Uterus (tissue), 4 donors: ENCODE results near the gene ATXN2. TPM values are rescaled to one million over a fixed set of nuclear protein-coding genes. Genes with fewer than 3 reads are reported as not detected.

Experiments used
- DNase-seq, 2 donors: peaks; one replicate each; pipeline ENCODE4 v3.0.0-alpha.2; 2019 to 2020
- H3K27ac ChIP-seq, 2 donors: fragments of 200-600 bp; sonication (generic); 1 replicate in 1 of 2; 2 replicates in 1 of 2; pipeline ENCODE4 v1.5.1; 2016 to 2018
- H3K27me3 ChIP-seq, 2 donors: fragments of 200-600 bp; sonication (generic); one replicate each; pipeline ENCODE4 v1.5.1; 2018 to 2019; ENCODE audit warnings: control low read depth in 1 of 2
- H3K36me3 ChIP-seq, 2 donors: fragments of 200-600 bp; sonication (generic); one replicate each; pipeline ENCODE4 v1.5.1; 2019; ENCODE audit warnings: control low read depth in 1 of 2
- H3K4me1 ChIP-seq, 2 donors: fragments of 200-600 bp; sonication (generic); one replicate each; pipeline ENCODE4 v1.5.1; 2018 to 2019; ENCODE audit warnings: control low read depth in 1 of 2
- H3K4me3 ChIP-seq, 2 donors: fragments of 200-600 bp; sonication (generic); 1 replicate in 1 of 2; 2 replicates in 1 of 2; pipeline ENCODE4 v1.5.1; 2018 to 2019; ENCODE audit warnings: mild to moderate bottlenecking in 1 of 2
- H3K9me3 ChIP-seq, 2 donors: fragments of 200-600 bp; sonication (generic); one replicate each; pipeline ENCODE4 v1.5.1; 2019; ENCODE audit warnings: control low read depth in 1 of 2
- POLR2A ChIP-seq, 2 donors: fragments of 450-650 bp; IDR thresholded peaks; one replicate each; pipeline ENCODE4 v1.6.1; 2016; ENCODE audit warnings: antibody characterized with exemption in 2 of 2, mild to moderate bottlenecking in 1 of 2, moderate library complexity in 1 of 2
- intact Hi-C: fragments of 100-400 bp; cut with DNase I; formaldehyde crosslinking; loops from one replicate; pipeline ENCODE4 v1.15.1; 2023; ENCODE audit warnings: low total_unique reads
- total RNA-seq, 4 donors: library from RNA; depleted of rRNA in 3 of 4; stranded (reverse); fragments of >200 nt in 3 of 4; gene quantifications; one replicate each; pipeline versions ENCODE4 v1.1.0 to v1.2.4, GENCODE V29; 2014 to 2023
- TF ChIP-seq, protein P1 (sequence below), 4 experiments: fragments of 200-600 bp in 2 of 4; fragments of 450-650 bp in 2 of 4; sonication (generic) in 2 of 4; IDR thresholded peaks; one replicate each; pipeline ENCODE4 v1.5.1; 2016 to 2019; ENCODE audit warnings: antibody characterized with exemption in 4 of 4, mild to moderate bottlenecking in 2 of 4, moderate library complexity in 1 of 4
- donor health status: DM: yes; HTN: yes; CAD: no.

Gene ATXN2
- total RNA-seq, 4 donors from 2014 or later, result 37.1 to 112 (median 66.0) TPM

DNA sequence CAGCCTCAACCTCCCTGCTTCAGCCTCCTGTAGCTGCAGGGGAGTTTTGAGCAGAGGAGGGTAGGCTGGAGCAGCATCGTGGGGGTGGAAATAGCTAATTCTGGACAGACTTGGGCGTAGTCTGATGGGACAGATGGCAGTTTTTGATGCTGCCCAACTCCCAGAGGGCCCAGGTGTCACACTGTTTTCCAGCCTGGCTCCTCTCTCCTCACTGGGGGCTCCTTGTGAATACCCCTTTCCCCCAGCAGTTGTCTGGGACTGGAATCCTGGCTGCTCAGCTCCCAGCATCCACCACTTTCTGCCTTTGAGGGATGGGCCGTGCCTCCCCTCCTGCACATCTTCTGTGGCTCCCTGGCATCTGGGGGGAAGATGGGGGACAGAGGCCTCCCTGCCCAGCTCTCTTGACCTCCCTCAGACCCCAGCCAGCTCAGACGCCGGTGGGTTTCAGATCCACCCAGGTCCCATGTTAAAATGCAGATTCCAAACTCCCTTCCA is 159.4 kb downstream of the ATXN2 start:
- DNase-seq, result no peak

DNA sequence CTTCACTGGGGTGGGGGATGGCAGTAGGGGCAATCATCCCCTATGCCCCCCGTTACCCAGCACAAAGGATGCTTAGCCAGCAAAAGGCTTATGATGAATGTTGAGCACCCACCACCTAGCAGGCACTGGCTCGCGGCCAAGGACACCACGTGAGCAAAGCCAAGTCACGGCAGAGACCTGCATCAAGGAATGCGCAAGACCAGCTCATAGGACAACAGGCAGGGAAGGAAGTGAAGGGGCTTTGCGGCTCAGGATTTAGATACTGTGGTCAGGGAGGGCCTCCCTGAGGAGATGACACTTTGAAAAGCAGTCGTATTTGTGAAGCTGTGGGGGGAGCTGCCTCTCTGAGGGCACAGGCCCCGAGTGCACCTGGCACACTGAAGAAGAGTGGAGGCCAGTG is 160.6 kb downstream of the ATXN2 start:
- intact Hi-C loops, result no loop called here
- peaks cover 0 to 17% of the 10 kb centered on the region in 2 donors for H3K4me1 ChIP-seq

More for the DNA sequence above, 159.4 kb downstream of the ATXN2 start:
- Histone ChIP-seq H3K36me3 (no peaks in the 10 kb centered on the region), H3K27ac (peak overlapping the region; percentile 18 to 48), H3K9me3 (no peaks in the 10 kb centered on the region), H3K4me1 (peaks cover 0 to 10% of the 10 kb centered on the region in 2 donors), H3K4me3 (no peak overlapping the region), H3K27me3 (no peaks in the 10 kb centered on the region)
- intact Hi-C loops, result no loop called here
- no peak for TF ChIP-seq POLR2A (IDR thresholded peaks at IDR 0.05)
- TF ChIP-seq, protein P1, sequence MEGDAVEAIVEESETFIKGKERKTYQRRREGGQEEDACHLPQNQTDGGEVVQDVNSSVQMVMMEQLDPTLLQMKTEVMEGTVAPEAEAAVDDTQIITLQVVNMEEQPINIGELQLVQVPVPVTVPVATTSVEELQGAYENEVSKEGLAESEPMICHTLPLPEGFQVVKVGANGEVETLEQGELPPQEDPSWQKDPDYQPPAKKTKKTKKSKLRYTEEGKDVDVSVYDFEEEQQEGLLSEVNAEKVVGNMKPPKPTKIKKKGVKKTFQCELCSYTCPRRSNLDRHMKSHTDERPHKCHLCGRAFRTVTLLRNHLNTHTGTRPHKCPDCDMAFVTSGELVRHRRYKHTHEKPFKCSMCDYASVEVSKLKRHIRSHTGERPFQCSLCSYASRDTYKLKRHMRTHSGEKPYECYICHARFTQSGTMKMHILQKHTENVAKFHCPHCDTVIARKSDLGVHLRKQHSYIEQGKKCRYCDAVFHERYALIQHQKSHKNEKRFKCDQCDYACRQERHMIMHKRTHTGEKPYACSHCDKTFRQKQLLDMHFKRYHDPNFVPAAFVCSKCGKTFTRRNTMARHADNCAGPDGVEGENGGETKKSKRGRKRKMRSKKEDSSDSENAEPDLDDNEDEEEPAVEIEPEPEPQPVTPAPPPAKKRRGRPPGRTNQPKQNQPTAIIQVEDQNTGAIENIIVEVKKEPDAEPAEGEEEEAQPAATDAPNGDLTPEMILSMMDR (IDR thresholded peaks at IDR 0.05), result no peak

GRCh38 chr12:111437816-111438454 is 161.2 kb downstream of the ATXN2 start:
- peaks cover 0 to 17% of the 10 kb centered on the region in 2 donors for H3K4me1 ChIP-seq
- H3K27ac ChIP-seq, result peak overlapping the region; percentile 10 to 31
- no peaks in the 10 kb centered on the region for H3K27me3 ChIP-seq
- H3K36me3 ChIP-seq, result no peaks in the 10 kb centered on the region
- TF ChIP-seq POLR2A (IDR thresholded peaks at IDR 0.05), result no peak
- TF ChIP-seq, protein P1 (IDR thresholded peaks at IDR 0.05), result no peak
- no peak overlapping the region for H3K4me3 ChIP-seq
- no peaks in the 10 kb centered on the region for H3K9me3 ChIP-seq
- intact Hi-C loops, result no loop called here
- no peak for DNase-seq

More for the DNA sequence above, 160.6 kb downstream of the ATXN2 start:
- TF ChIP-seq POLR2A (IDR thresholded peaks at IDR 0.05), result no peak
- TF ChIP-seq, protein P1 (IDR thresholded peaks at IDR 0.05), result no peak
- Histone ChIP-seq H3K4me3 (no peak overlapping the region), H3K27ac (peak overlapping the region in 1 of 2 donors; percentile 10), H3K36me3 (no peaks in the 10 kb centered on the region), H3K27me3 (no peaks in the 10 kb centered on the region), H3K9me3 (no peaks in the 10 kb centered on the region)
- DNase-seq, result no peak

GRCh38 chr12:111436811-111437210 is 162.3 kb downstream of the ATXN2 start:
- Histone ChIP-seq H3K36me3 (no peaks in the 10 kb centered on the region), H3K4me3 (no peak overlapping the region), H3K27ac (peak overlapping the region in 1 of 2 donors; percentile 31), H3K27me3 (no peaks in the 10 kb centered on the region), H3K4me1 (peaks cover 3 to 23% of the 10 kb centered on the region in 2 donors), H3K9me3 (no peaks in the 10 kb centered on the region)
- TF ChIP-seq POLR2A (IDR thresholded peaks at IDR 0.05), result no peak
- intact Hi-C loops, result no loop called here
- DNase-seq, result no peak

DNA sequence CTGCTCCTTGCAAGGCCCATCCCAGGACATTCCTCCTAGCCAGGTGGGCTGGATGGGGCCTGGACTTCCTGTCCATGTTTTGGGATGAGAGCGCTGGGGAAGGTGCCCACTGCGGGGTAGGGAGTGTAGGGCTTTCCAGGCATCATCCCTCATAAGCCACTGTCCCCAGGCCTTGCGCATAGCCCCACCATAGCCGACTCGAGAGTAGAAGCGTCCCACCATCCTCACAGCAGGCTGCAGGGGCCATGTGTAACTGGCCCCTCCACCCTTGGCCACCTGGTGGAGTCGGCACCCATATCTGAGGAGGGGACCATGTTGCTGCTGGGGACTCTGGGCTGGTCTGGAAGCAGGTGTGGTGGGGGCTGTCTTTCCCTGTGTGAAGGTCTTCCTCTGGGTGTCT is 162.8 kb downstream of the ATXN2 start:
- TF ChIP-seq POLR2A (IDR thresholded peaks at IDR 0.05), result no peak
- TF ChIP-seq, protein P1 (IDR thresholded peaks at IDR 0.05), result no peak
- intact Hi-C loops, result no loop called here
- H3K4me1 ChIP-seq, result peaks cover 3 to 23% of the 10 kb centered on the region in 2 donors
- DNase-seq, result no peak
- H3K27ac ChIP-seq, result peak overlapping the region in 1 of 2 donors; percentile 90
- no peak overlapping the region for H3K4me3 ChIP-seq
- H3K9me3 ChIP-seq, result no peaks in the 10 kb centered on the region
- no peaks in the 10 kb centered on the region for H3K27me3 ChIP-seq
- no peaks in the 10 kb centered on the region for H3K36me3 ChIP-seq
